HG02678 (cell line): Measurements from ENCODE around the gene CCT6A.
"Not testable (repeated sequence)": the region's sequence is repeated elsewhere in the genome, so short reads cannot be mapped to it uniquely, and the experiment has no call there.

Source experiments
- ATAC-seq: cut with Tn5 transposase; IDR thresholded peaks from one replicate; pipeline ENCODE4 v1.9.1; 2021; ENCODE audit warnings: mild to moderate bottlenecking, moderate library complexity; ENCODE audit not compliant: unreplicated experiment

The CCT6A gene

DNA sequence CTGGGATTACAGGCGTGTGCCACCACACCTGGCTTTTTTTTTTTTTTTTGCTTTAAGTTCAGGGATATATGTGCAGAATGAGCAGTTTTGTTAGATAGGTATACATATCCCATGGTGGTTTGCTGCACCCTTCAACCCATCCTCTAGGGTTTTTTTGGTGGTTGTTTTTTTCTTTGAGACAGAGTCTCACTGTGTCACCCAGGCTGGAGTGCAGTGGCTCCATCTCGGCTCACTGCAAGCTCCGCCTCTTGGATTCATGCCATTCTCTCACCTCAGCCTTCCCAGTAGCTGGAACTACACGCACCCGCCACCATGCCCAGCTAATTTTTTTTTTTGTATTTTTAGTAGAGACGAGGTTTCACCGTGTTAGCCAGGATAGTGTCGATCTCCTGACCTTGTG is 2.8 kb upstream of the CCT6A start:
- not testable (repeated sequence) for ATAC-seq

DNA sequence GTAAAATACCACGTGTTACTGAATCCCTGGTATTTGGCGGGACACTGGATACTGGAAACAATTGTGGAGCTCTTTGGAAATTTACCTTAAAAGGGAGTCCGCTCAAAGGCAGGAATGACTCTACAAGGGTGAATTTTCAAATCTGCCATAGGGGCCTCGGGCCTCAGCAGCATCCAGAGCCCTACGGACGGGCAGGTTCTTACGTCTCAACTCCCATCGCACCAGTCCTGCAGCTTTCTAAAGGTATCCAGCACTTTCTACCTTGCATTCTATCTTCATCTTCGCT is 569 bp upstream of the CCT6A start:
- no peak for ATAC-seq

DNA sequence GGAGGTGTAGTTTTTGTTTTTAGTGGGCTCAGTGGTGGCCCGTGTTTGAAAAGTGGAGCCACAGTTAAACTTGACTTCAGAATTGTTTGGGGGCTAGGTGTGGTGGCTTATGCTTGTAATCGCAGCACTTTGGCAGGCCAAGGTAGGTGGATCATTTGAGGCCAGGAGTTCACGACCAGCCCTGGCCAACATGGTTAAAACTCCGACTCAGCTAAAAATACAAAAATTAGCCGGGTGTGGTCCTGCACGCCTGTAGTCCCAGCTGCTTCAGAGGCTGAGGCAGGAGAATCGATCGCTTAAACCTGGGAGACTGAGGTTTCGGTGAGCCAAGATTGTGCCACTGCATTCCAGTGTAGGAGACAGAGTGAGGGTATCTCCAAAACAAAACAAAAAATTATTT is 1.8 kb downstream of the CCT6A start:
- ATAC-seq, result no peak

DNA sequence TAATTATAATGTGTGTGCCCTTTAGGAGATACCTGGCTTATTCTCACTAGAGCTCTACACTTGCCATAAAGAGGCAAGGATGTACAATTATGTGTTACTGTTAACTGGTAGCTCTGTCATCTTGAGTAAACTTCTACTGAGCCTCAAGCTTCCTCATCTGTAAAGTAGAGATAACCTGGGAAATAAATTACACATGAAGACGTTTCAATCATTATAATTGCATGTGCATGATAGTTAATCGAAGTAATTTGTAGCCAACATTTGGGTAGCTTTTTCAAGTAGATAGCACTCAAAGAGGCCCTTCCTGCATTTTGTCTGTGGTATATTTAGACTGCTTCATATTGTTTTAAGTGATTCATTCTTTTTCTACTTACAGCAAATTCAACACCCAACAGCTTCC is 2.4 kb downstream of the CCT6A start:
- ATAC-seq, result no peak

DNA sequence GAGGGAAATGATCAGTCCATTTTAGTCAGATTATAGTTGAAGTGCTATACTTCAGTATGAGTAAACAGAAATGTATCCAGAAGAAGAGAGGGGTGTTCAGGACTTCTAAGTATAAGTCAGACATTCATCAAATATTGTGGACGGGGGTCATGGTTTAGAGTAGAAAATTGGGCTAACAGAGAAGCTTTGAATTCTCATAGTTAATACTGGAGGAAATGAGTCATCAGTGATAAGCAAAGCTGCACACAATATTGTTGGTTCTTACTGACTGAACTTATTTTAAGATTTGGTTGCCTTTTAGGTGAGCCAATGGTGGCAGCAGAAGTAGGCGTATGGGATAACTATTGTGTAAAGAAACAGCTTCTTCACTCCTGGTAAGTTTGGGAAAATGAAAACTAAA is 10.8 kb downstream of the CCT6A start:
- no peak for ATAC-seq

DNA sequence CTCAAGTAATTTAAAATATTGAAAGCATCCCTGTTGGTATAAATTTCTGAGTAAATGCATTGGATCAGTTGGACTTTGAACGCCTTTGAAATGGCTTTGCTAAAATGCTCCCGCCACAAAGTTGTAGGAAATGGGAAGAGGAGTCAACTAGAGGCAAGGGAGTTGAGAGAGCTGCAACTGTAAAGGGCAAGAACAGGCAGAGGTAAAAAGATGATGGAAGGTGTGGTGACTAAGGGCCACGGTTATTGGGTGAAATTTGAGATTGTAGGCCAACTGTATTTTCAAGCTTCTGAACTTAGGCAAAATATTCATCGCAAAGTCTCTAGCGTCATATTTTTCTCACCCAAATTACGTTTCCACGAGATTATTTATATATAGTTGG is 11.9 kb downstream of the CCT6A start:
- ATAC-seq, result no peak

DNA sequence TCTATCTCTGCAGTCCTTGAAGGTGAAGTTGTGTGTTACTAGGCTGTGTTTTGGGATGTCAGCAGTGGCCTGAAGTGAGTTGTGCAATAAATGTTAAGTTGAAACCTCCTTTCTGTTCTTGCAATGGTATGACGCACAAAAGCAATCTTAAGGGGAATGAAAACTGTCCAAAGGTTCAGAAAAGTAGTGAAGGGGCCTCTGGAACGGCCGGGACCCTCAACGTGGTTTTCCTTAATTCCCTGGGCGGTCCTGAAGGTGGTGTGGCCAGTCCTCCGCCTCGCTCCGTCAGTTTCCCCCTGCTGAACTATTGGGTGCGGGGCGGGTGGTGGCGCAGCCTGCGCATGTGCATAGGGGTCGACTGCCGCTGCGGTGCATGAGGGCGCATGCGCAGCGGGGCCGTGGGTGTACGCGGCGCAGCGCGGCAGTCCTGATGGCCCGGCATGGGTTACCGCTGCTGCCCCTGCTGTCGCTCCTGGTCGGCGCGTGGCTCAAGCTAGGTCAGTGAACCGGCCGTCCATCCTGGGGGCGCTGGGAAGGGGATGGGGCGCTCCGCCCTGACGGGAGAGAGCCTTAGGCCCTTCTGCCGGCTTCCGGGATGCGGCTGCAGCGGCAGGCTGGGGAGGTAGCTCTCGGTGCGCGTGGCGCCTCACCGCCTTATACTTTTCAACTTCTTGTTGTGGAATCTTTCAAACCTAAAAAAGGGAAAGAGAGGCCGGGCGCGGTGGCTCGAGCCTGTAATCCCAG is 12.5 kb downstream of the CCT6A start, which contains the start of gene SUMF2:
TSS of gene SUMF2 (plus strand) at position 405 of the 744 bp plus-strand sequence. CDS start at position 431, 26 bp downstream.
- ATAC-seq, result peak; percentile 93

DNA sequence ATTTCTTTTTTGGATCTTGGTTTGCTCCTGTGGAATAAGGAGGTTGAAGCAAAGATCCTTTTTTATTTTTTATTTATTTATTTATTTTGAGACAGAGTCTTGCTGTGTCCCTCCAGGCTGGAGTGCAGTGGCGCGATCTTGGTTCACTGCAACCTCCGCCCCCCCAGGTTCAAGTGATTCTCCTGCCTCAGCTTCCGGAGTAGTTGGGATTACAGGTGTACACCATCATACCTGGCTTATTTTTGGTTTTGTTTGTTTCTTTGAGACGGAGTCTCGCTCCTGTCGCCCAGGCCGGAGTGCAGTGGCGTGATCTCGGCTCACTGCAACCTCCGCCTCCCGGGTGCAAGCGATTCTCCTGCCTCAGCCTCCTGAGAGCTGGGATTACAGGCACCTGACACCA is 14.8 kb downstream of the CCT6A start:
- not testable (repeated sequence) for ATAC-seq

DNA sequence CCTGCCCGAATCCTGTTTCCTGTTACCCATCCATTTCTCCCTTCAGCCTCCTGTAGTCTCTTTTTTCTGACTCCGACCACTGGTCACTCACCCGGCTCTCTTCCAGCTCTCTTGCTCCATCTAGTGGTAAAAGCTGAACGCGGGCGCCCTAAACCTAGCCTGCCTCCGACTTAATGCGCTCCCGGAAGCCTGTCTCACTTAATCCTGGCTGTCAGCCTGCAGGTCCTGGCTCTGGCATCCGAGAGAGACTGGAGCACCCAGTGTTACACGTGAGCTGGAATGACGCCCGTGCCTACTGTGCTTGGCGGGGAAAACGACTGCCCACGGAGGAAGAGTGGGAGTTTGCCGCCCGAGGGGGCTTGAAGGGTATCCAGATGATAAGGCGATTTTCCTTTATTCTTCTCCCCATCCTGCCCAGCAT is 22.8 kb downstream of the CCT6A start:
- peak; percentile 93 for ATAC-seq

DNA sequence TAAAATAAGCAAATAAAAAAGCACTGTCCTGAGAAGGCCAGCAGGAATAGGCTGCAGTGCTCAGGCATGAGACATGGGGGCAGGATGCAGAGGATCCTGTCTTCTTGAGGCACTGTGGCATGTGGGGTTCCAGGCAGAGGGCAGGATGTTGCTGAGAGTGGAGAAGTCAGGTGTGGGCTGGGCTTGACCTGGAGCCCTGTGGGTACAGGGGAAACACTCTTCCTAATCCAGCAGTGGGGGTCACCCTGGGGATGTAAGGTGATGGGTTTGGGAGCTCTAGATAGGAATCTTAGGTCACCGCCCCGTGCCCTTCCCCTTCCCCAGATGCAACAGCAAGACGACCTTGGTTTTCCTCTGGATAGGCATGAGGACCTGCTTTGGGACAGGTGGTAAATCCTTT is 26.1 kb downstream of the CCT6A start:
- ATAC-seq, result no peak

DNA sequence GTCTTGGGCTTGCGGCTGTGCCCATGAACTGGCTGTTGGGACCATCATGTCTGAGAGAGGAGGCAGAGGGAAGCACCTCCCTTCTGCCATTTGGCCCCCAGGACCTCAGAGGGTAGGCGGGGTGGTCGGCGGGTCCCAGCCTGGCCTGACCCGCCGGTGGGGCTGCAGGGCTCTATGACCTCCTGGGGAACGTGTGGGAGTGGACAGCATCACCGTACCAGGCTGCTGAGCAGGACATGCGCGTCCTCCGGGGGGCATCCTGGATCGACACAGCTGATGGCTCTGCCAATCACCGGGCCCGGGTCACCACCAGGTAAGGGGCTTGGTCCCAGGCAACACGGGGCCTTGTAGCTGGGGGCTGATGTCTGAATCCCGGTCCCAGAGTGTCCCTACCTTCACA is 26.6 kb downstream of the CCT6A start:
- no peak for ATAC-seq

DNA sequence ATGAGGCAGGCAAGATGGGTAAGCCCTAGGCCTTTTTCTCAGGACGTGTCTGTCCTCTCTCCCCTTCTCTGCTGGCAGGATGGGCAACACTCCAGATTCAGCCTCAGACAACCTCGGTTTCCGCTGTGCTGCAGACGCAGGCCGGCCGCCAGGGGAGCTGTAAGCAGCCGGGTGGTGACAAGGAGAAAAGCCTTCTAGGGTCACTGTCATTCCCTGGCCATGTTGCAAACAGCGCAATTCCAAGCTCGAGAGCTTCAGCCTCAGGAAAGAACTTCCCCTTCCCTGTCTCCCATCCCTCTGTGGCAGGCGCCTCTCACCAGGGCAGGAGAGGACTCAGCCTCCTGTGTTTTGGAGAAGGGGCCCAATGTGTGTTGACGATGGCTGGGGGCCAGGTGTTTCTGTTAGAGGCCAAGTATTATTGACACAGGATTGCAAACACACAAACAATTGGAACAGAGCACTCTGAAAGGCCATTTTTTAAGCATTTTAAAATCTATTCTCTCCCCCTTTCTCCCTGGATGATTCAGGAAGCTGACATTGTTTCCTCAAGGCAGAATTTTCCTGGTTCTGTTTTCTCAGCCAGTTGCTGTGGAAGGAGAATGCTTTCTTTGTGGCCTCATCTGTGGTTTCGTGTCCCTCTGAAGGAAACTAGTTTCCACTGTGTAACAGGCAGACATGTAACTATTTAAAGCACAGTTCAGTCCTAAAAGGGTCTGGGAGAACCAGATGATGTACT is 28.1 kb downstream of the CCT6A start:
- ATAC-seq, result no peak

DNA sequence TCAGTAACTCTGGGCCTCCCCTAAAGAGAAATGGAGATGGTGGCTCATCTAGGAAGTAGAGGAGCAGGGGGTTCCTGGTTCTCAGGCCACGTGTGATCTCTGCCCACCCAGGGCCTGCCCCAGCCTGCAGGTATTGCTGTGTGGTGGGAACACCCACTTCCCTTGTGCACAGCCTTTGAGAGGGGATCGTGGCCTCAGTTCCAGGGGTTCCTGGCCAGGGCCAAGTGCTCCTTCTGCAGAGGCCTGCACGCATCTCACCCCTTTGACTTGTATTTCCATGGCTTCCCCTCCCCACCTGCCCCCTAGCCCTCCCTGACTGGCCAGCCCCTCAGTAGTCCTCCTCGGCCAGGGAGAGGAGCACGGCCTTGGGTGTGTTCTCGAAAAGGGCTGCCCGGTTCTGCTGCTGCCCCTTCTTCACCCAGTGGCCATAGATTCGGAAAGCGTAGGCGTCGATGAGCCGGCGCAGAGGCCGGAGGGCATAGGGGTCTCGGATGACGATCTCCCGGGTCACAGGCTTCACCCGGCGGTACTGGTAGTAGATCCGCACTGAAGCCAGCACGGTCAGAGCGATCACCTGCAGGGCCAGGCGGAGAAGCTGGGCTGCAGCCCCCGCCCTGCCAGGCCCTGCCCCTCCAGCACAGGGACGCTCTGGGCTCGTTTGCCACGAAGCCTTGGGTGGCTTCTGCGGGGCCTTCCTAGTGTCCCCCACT is 29.3 kb downstream of the CCT6A start:
- not testable (repeated sequence) for ATAC-seq

DNA sequence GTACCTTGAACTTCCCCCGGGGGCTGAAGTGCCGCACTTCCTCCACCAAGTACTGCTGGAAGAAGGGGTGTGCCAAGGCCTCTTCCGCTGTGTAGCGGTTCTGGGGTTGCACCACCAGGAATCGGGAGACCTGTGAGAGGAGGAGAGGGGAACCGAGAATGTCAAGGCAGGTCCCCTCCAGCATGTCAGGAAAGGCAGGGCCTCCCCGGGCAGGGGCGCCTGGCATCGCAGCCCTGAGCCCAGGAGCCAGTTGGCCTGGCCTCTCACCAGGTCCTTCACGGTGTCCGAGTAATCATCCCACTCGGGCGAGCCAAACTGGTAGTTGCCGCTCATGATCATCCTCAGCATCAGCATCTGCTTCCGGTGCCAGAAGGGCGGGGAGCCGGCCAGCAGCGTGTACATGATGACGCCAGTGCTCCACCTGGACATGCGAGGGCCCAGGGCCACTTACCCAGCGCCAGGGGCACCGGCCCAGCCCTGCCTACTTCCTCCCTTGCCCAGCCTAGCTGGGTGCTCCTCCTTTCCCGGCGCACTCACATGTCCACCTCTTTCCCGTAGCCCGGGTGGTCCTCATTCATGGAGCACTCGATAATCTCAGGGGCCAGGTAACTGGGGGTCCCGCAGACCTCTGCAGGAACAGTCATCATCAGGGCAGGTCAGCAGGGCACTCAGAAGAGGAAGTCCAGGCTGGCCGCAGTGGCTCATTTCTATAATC is 30.2 kb downstream of the CCT6A start:
- ATAC-seq, result no peak

DNA sequence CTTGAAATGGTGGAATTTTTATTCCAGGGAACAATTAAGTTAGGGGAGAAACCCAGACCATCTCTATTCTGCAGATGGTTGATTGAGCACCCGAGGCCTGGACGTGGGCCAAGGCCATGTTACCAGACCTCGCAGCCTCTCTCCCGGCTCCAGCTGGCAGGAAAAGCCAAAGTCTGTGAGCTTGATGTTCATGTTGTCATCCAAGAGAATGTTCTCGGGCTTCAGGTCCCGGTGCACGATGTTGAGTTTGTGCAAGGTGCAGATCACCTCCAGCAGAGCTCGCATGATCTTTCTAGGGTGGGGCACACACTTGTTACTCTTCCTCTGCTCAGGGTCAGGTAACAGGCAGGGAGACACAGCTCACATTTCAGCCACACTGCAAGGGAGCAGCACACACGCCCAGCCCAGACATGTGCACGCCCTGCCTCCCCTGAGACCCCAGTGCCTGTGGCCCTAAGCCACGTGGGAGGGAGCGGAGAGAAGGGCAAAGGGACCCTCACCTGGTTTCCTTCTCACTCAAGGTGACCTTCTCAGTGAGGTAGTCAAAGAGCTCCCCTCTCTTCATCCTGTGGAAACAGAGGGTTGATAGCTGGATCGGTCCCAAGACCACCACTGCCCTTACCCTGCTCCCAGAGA is 31.7 kb downstream of the CCT6A start:
- ATAC-seq, result no peak

DNA sequence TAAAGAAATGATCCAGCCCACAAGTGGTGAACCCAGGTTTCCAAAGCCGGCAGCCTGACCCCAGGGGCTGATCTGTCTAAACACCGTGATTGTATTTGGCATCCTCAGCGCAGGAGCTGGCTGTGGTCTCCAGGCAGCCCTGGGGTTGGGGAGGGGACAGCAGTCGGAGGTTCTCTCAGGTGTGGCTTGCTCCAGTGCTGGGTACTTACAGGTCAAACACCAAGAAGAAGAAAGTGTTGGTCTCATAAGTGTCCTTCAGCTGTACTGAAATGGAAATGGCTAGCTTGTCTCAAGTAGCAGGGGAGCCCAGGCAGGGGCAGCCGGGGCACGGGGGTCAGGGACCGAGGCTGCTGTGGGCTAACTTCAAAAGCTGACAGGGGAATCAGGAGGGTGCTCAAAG is 35.2 kb downstream of the CCT6A start:
- no peak for ATAC-seq

DNA sequence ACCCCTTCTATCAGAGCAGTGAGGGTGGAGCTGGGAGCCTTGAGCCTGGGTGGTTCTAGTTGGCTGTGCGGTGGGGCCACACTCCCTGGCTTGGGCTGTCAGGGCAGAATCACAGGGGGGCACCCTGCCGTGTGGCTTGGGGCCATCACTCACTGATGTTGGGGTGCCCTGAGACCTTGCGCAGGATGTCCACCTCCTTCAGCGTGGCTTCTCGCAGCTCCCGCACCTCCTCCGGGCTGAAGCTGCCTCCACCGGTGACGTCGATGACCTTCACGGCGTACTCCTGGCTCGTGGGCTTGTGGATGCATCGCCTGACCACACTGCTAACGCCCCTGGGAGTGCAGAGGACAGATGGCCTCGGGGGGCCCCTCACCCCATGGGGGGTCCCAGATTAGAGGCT is 35.9 kb downstream of the CCT6A start:
- no peak for ATAC-seq

DNA sequence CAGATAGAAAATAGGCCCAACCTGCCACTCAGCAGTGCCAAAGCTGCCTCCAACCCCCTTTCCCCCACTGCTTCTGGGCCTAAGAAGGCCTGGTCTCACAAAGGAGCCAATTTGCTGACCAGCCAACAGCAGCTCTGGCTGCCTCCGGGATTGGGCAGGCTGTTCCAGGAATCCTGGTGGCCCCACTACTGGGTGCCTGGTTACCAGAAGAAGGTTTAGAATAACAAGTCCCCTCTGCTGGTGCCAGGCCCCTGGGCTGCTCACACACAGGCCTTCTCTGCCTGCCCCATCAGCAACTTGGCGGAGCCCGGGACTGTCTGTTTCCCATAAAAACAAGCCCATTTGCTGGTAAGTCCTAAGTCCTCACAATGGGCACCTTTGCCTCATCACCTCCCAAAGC is 40.0 kb downstream of the CCT6A start:
- ATAC-seq, result no peak

DNA sequence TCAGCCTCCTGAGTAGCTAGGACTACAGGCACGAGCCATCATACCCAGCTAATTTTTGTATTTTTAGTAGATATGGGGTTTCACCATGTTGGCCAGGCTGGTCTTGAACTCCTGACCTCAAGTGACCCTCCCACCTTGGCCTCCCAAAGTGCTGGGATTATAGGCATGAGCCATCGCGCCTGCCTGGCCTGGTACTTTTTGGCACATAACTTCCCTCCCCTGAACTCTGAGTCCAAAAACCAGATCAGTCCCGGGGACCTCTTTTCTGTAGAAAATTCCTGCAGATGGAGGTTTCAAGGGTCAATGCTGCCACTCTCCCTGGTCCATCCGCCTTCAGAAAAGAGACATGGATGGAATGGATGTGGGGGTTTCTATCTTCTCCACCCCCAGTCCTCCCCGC is 40.8 kb downstream of the CCT6A start:
- ATAC-seq, result not testable (repeated sequence)

DNA sequence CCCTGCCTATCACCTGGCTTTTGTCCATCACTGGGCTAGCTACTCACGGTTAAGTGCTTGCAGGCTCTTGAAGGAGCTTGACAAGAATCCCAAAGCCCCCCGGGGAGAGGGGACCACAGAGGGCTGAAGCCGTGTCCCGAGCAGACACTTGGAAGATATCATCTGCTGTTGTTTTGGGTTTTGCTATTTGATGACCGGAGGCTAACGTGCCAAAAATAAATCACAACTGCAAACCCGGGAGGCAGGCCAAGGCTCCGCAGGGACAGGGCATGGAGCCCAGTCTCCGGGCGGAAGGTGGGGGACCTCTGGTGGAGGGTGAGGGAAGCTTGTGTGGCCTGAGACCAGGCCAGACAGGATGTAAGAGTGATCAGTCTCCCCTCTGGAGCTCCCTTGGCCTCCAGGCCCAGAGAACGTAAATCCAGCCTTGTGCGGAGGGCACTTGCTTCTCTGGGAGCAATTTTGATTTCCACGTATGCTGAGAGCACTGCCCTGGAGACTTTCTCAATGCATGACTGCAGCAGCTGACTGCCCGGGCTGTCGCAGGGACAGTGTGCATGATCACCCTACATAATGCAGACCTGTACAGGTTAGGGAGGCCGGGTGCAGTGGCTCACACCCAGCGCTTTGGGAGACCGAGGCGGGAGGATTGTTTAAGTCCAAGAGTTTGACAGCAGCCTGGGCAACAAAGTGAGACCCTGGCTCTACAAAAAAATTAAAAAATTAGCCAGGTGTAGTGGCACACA is 41.4 kb downstream of the CCT6A start, which contains the start of gene PHKG1:
TSS of gene PHKG1 (minus strand) at position 164 of the 743 bp plus-strand sequence. CDS start 4,011 bp downstream, outside the sequence.
- ATAC-seq, result no peak
